Ovary (tissue), 3 donors: ENCODE data around the gene F8.

Source experiments
- CTCF ChIP-seq, 3 donors: fragments of 450-650 bp in 2 of 3; fragments of 200-600 bp in 1 of 3; IDR thresholded peaks; one replicate each; pipeline versions ENCODE4 v1.5.1 to v1.8.0; 2016 to 2022; ENCODE audit warnings: antibody characterized with exemption in 3 of 3, mild to moderate bottlenecking in 1 of 3
- POLR2A ChIP-seq: fragments of 450-650 bp; IDR thresholded peaks from one replicate; pipeline ENCODE4 v1.6.1; 2017; ENCODE audit warnings: antibody characterized with exemption, mild to moderate bottlenecking, moderate library complexity
- donor health status: DM: no; HTN: no; CAD: no.

GRCh38 chrX:154791939-154792338 is 230.6 kb downstream of the F8 start:
- no peak for TF ChIP-seq POLR2A
- TF ChIP-seq CTCF (IDR thresholded peaks at IDR 0.05): no peak
